GM19463 (cell line): Measurements from ENCODE around the gene TMEM108.

ENCODE experiments used
- ATAC-seq: cut with Tn5 transposase; IDR thresholded peaks from one replicate; pipeline ENCODE4 v1.9.1; 2021; ENCODE audit warnings: mild to moderate bottlenecking, moderate library complexity; ENCODE audit not compliant: unreplicated experiment

TMEM108 gene

GRCh38 chr3:133377396-133377795 is 339.2 kb downstream of the TMEM108 start:
- ATAC-seq: no peak

- no peak for ATAC-seq
These were observed 341.7 kb downstream of the TMEM108 start for GRCh38 chr3:133379926-133380325.

GRCh38 chr3:133380481-133381225 is 342.5 kb downstream of the TMEM108 start:
- no peak for ATAC-seq

GRCh38 chr3:133381346-133382109 is 343.3 kb downstream of the TMEM108 start:
- ATAC-seq: no peak

- no peak for ATAC-seq
These were observed 345.0 kb downstream of the TMEM108 start for GRCh38 chr3:133383175-133383574.

- ATAC-seq: no peak
These were observed 345.6 kb downstream of the TMEM108 start for GRCh38 chr3:133383741-133384140.

- ATAC-seq: peak; percentile 87
These were observed 346.3 kb downstream of the TMEM108 start for GRCh38 chr3:133384331-133385027.

- ATAC-seq: no peak
These were observed 348.7 kb downstream of the TMEM108 start for GRCh38 chr3:133386876-133387275.

- ATAC-seq: no peak
These were observed 349.1 kb downstream of the TMEM108 start for GRCh38 chr3:133387341-133387740.

GRCh38 chr3:133388696-133389395 is 350.7 kb downstream of the TMEM108 start:
- no peak for ATAC-seq

- no peak for ATAC-seq
These were observed 352.5 kb downstream of the TMEM108 start for GRCh38 chr3:133390715-133391114.

- ATAC-seq: no peak
These were observed 355.0 kb downstream of the TMEM108 start for GRCh38 chr3:133393204-133393603.

- no peak for ATAC-seq
These were observed 355.7 kb downstream of the TMEM108 start for GRCh38 chr3:133393691-133394474.

GRCh38 chr3:133394561-133395311 is 356.5 kb downstream of the TMEM108 start:
- ATAC-seq: no peak

GRCh38 chr3:133396906-133397305 is 358.7 kb downstream of the TMEM108 start:
- ATAC-seq: no peak

GRCh38 chr3:133400006-133400515 is 361.9 kb downstream of the TMEM108 start, which contains the start of gene BFSP2:
Gene BFSP2, plus strand, starts transcription at chr3:133400056. Its CDS starts 28 bp downstream, at chr3:133400084.
- ATAC-seq: no peak

- ATAC-seq: no peak
These were observed 363.4 kb downstream of the TMEM108 start for GRCh38 chr3:133401374-133402135.

GRCh38 chr3:133404920-133405319 is 366.7 kb downstream of the TMEM108 start:
- no peak for ATAC-seq
